Parathyroid adenoma (tissue), 2 donors: ENCODE data around the gene AKAP1.

ENCODE experiments used
- H2AFZ ChIP-seq: fragments of 300-600 bp; sonication (generic); one replicate; pipeline ENCODE4 v1.7.0; 2017; ENCODE audit warnings: antibody characterized with exemption, mild to moderate bottlenecking
- H3K27ac ChIP-seq: fragments of 300-600 bp; sonication (generic); one replicate; pipeline ENCODE4 v1.7.0; 2017
- H3K27me3 ChIP-seq: fragments of 300-600 bp; sonication (generic); one replicate; pipeline ENCODE4 v1.7.0; 2017; ENCODE audit warnings: low read length; ENCODE audit not compliant: control insufficient read depth, insufficient read depth
- H3K36me3 ChIP-seq: fragments of 300-600 bp; sonication (generic); one replicate; pipeline ENCODE4 v1.7.0; 2017; ENCODE audit warnings: low read length; ENCODE audit not compliant: control insufficient read depth, insufficient read depth
- H3K4me1 ChIP-seq: fragments of 300-600 bp; sonication (generic); one replicate; pipeline ENCODE4 v1.7.0; 2017; ENCODE audit warnings: control low read depth
- H3K4me2 ChIP-seq: fragments of 300-600 bp; sonication (generic); one replicate; pipeline ENCODE4 v1.7.0; 2017; ENCODE audit warnings: low read length
- H3K4me3 ChIP-seq: fragments of 300-600 bp; sonication (generic); one replicate; pipeline ENCODE4 v1.7.0; 2017; ENCODE audit warnings: low read depth, low read length
- H3K79me2 ChIP-seq: fragments of 300-600 bp; sonication (generic); one replicate; pipeline ENCODE4 v1.7.0; 2017; ENCODE audit warnings: control low read depth
- H3K9ac ChIP-seq: fragments of 300-600 bp; sonication (generic); one replicate; pipeline ENCODE4 v1.7.0; 2017; ENCODE audit warnings: mild to moderate bottlenecking
- H3K9me3 ChIP-seq: fragments of 300-600 bp; sonication (generic); one replicate; pipeline ENCODE4 v1.7.0; 2017; ENCODE audit warnings: low read length; ENCODE audit not compliant: control insufficient read depth
- TF ChIP-seq, protein P1 (sequence below): fragments of 300-600 bp; sonication (generic); IDR thresholded peaks from one replicate; pipeline ENCODE4 v1.7.0; 2017; ENCODE audit warnings: antibody characterized with exemption, mild to moderate bottlenecking
- donor health status: primary hyperparathyroidism.

Gene AKAP1

DNA sequence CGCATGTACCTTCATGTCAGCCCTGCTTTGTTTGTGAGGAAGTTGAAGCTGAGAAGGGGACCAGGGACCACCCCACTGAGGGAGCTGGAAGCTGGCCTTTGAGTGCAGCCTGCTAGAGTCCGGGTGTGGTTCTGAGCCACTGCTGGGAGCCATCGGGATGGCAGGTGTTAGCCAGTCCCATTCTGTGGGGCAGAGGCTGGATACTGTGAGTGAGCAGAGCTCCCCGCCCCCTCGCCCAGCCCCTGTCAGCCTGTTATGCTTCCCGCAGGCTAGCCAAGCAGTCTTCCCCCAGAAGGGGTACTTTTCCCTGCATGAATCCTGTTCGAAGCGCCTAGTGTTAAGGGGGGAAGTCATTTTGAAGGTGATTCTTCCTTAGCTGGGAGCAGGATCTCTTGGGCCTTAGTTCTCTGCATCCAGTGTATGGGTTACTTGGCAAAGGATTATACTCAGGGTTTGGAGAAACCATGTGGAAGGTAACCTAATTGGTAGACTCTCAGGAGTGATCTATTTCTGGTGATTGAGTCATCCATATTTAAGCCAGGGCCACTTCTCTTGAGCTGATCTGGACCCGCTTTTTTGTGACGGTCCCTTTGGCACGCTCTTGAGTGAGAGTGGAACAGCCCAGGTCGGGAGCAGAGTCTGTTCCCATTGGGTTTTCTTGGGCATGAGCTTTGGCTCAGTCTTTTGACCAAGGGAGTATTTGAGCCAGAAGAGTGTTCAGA is 23.8 kb downstream of the AKAP1 start:
- Histone ChIP-seq H3K4me1 (peaks cover 16% of the 10 kb centered on the region), H3K27ac (no peak overlapping the region), H3K4me2 (no peak overlapping the region), H3K27me3 (no peaks in the 10 kb centered on the region), H3K36me3 (no peaks in the 10 kb centered on the region), H3K9ac (no peak overlapping the region), H2AFZ (no peak overlapping the region), H3K79me2 (peaks cover 25% of the 10 kb centered on the region), H3K4me3 (no peak overlapping the region), H3K9me3 (no peaks in the 10 kb centered on the region)
- TF ChIP-seq, protein P1, sequence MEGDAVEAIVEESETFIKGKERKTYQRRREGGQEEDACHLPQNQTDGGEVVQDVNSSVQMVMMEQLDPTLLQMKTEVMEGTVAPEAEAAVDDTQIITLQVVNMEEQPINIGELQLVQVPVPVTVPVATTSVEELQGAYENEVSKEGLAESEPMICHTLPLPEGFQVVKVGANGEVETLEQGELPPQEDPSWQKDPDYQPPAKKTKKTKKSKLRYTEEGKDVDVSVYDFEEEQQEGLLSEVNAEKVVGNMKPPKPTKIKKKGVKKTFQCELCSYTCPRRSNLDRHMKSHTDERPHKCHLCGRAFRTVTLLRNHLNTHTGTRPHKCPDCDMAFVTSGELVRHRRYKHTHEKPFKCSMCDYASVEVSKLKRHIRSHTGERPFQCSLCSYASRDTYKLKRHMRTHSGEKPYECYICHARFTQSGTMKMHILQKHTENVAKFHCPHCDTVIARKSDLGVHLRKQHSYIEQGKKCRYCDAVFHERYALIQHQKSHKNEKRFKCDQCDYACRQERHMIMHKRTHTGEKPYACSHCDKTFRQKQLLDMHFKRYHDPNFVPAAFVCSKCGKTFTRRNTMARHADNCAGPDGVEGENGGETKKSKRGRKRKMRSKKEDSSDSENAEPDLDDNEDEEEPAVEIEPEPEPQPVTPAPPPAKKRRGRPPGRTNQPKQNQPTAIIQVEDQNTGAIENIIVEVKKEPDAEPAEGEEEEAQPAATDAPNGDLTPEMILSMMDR, result no peak

DNA sequence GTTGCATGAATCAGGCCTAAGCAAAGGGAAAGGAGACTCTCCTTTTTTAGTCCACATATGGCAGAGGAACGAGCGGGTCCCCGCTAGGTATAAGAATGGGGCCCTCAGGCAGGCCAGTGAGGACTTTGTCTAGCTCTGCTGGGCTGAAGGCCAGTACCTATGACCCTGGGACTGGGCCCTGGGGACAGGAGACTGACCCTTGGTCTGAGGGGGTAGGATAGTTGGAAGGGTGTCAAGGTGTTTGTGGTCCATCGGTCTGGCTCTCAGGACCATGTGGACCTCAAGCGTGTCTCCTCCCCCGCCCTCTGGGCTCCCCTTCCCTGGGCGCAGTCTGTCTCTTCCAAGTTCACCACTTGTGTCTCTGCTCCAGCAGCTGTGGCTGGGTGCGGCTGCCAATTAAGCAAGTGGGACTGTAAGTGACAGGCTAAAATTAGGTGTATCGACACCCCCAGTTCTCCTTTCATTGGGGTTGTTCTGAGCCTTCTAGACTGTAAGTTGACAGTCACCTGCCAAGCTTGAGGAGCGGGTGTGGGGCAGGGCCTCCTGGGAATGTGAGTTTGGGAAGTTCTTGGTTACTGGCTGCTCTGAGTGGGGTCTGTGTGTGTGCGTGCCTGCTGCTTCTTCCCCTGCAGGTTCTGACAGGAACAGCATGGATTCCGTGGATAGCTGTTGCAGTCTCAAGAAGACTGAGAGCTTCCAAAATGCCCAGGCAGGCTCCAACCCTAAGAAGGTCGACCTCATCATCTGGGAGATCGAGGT is 24.5 kb downstream of the AKAP1 start:
- no peaks in the 10 kb centered on the region for H3K36me3 ChIP-seq
- H3K9ac ChIP-seq, result no peak overlapping the region
- no peak overlapping the region for H3K4me3 ChIP-seq
- no peaks in the 10 kb centered on the region for H3K9me3 ChIP-seq
- TF ChIP-seq, protein P1, result no peak
- H3K4me1 ChIP-seq, result peaks cover 16% of the 10 kb centered on the region
- H3K79me2 ChIP-seq, result peaks cover 25% of the 10 kb centered on the region
- no peak overlapping the region for H3K27ac ChIP-seq
- H2AFZ ChIP-seq, result no peak overlapping the region
- H3K4me2 ChIP-seq, result no peak overlapping the region
- H3K27me3 ChIP-seq, result no peaks in the 10 kb centered on the region

DNA sequence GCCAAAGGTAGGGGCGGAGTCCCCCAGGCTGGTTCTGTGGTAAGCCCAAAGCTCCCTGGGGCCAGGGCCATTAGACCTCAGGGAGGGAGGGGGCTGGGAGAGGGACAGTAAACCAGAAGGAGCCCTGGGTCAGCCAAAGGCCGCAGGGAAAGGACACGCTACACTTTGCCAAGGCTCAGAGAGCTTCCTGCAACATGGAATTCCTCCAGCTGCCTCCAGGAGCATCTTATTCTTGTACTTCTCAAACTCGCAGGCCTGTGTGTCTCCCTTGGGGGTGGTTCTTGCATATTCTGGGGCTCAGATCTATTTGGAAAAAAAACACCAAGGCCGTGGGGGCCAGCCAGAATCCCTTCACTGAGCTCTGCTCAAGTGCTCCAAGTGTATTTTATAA is 25.1 kb downstream of the AKAP1 start:
- no peak overlapping the region for H3K9ac ChIP-seq

DNA sequence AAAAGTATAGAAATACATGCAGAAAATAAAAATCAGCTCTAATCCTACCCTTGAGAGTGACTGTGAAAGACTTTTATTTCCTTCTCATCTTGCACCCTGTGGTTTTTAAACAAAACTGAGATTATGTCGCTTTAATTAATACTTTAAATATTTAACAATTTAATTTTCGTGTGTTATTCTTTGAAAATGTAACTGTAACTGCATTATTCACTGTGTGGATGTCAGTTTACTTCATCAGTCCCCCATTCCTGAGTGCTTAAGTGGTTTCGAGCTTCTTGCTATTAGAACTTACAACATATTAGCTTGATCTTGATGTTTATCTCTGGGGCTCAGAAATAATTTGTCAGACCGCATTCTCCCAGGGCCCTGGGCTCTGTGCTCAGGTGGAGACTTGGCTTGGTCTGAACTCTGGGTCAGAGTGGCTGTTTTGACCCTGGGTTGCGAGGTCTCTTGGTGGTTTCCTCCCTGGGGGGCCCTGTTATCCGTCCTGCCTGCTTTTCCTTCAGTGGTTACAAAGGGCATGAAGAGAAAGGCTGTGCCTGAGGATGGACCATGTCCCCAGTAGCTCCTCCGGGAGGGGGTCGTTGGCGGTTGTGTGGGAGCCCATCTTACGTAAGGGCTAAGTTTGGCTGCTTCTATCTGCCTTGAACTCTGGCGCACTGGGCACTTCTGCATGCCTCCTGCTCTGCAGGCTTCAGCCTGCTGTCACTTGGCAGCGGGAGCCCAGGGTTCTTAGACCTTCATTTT is 25.7 kb downstream of the AKAP1 start:
- H3K27me3 ChIP-seq, result no peaks in the 10 kb centered on the region
- H3K79me2 ChIP-seq, result peaks cover 25% of the 10 kb centered on the region
- H3K4me1 ChIP-seq, result peaks cover 16% of the 10 kb centered on the region
- no peak overlapping the region for H3K4me3 ChIP-seq
- no peaks in the 10 kb centered on the region for H3K9me3 ChIP-seq
- TF ChIP-seq, protein P1, result no peak
- H3K4me2 ChIP-seq, result no peak overlapping the region
- no peak overlapping the region for H3K27ac ChIP-seq
- no peak overlapping the region for H3K9ac ChIP-seq
- H2AFZ ChIP-seq, result no peak overlapping the region
- H3K36me3 ChIP-seq, result no peaks in the 10 kb centered on the region

More for the DNA sequence above, 25.1 kb downstream of the AKAP1 start:
- H3K36me3 ChIP-seq, result no peaks in the 10 kb centered on the region
- no peaks in the 10 kb centered on the region for H3K9me3 ChIP-seq
- TF ChIP-seq, protein P1, result no peak
- H3K4me1 ChIP-seq, result peaks cover 16% of the 10 kb centered on the region
- H3K27me3 ChIP-seq, result no peaks in the 10 kb centered on the region
- H2AFZ ChIP-seq, result no peak overlapping the region
- H3K4me2 ChIP-seq, result no peak overlapping the region
- peaks cover 25% of the 10 kb centered on the region for H3K79me2 ChIP-seq
- no peak overlapping the region for H3K4me3 ChIP-seq
- H3K27ac ChIP-seq, result no peak overlapping the region
